Stimulated activated CD8-positive, alpha-beta memory T cell treated with anti-CD3 and anti-CD28 coated beads, Interleukin-7, amount 100 ng/mL, for 24 hours (primary cell): ENCODE results near the gene CALN1.
"Not testable (repeated sequence)": the region's sequence is repeated elsewhere in the genome, so short reads cannot be mapped to it uniquely, and the experiment has no call there.

Experiments used
- DNase-seq: peaks from one replicate; pipeline ENCODE4 v3.0.0-alpha.2; 2020; ENCODE audit warnings: low read depth

CALN1 gene

GRCh38 chr7:71982851-71983250 lies 429.3 kb downstream of the CALN1 start:
- no peak for DNase-seq

- no peak for DNase-seq
Observed at GRCh38 chr7:71976645-71977044, 435.5 kb downstream of the CALN1 start.

- DNase-seq = no peak
Observed at GRCh38 chr7:71974611-71975010, 437.5 kb downstream of the CALN1 start.

- no peak for DNase-seq
Observed at GRCh38 chr7:71972534-71972933, 439.6 kb downstream of the CALN1 start.

- DNase-seq = no peak
Observed at GRCh38 chr7:71970725-71971124, 441.4 kb downstream of the CALN1 start.

- DNase-seq = no peak
Observed at GRCh38 chr7:71962636-71963035, 449.5 kb downstream of the CALN1 start.

GRCh38 chr7:71961283-71961682 lies 450.9 kb downstream of the CALN1 start:
- no peak for DNase-seq

- no peak for DNase-seq
Observed at GRCh38 chr7:71942115-71942514, 470.0 kb downstream of the CALN1 start.

GRCh38 chr7:71937840-71938371 lies 474.2 kb downstream of the CALN1 start:
- no peak for DNase-seq

- DNase-seq = no peak
Observed at GRCh38 chr7:71935674-71936073, 476.5 kb downstream of the CALN1 start.

- DNase-seq = no peak
Observed at GRCh38 chr7:71933426-71933825, 478.7 kb downstream of the CALN1 start.

- no peak for DNase-seq
Observed at GRCh38 chr7:71925663-71926062, 486.5 kb downstream of the CALN1 start.

- not testable (repeated sequence) for DNase-seq
Observed at GRCh38 chr7:71914204-71914603, 497.9 kb downstream of the CALN1 start.

- no peak for DNase-seq
Observed at GRCh38 chr7:71912476-71912875, 499.7 kb downstream of the CALN1 start.

- no peak for DNase-seq
Observed at GRCh38 chr7:71911051-71911450, 501.1 kb downstream of the CALN1 start.

- DNase-seq = no peak
Observed at GRCh38 chr7:71905821-71906220, 506.3 kb downstream of the CALN1 start.

GRCh38 chr7:71904484-71904883 lies 507.7 kb downstream of the CALN1 start:
- DNase-seq = no peak

GRCh38 chr7:71900556-71900955 lies 511.6 kb downstream of the CALN1 start:
- DNase-seq = no peak

GRCh38 chr7:71896535-71896934 lies 515.6 kb downstream of the CALN1 start:
- no peak for DNase-seq

GRCh38 chr7:71886046-71886445 lies 526.1 kb downstream of the CALN1 start:
- DNase-seq = no peak

- DNase-seq = no peak
Observed at GRCh38 chr7:71885487-71885886, 526.7 kb downstream of the CALN1 start.

- DNase-seq = no peak
Observed at GRCh38 chr7:71883415-71883814, 528.7 kb downstream of the CALN1 start.

- DNase-seq = no peak
Observed at GRCh38 chr7:71871446-71871845, 540.7 kb downstream of the CALN1 start.

GRCh38 chr7:71870812-71871211 lies 541.3 kb downstream of the CALN1 start:
- DNase-seq = no peak

- DNase-seq = no peak
Observed at GRCh38 chr7:71868797-71869196, 543.3 kb downstream of the CALN1 start.
